Muscle of back (tissue), 11 donors: ENCODE results near the gene LDAH. TPM values are rescaled to one million over a fixed set of nuclear protein-coding genes. Genes with fewer than 3 reads are reported as not detected.
A peak's percentile ranks its signal among the peaks of the same experiment; 100 is the strongest.
"Not testable (repeated sequence)": the region's sequence is repeated elsewhere in the genome, so short reads cannot be mapped to it uniquely, and the experiment has no call there.

Experiments used
- DNase-seq, 3 donors: peaks; one replicate each; pipeline versions ENCODE4 v3.0.0 to v3.0.0-alpha.2; 2013
- polyA plus RNA-seq, 10 donors: library from polyadenylated mRNA; unstranded; fragments of 120-200 nt; gene quantifications; one replicate each; pipeline ENCODE4 v1.2.1, GENCODE V29; 2013; ENCODE audit not compliant: insufficient read length in 10 of 10

Gene LDAH
- polyA plus RNA-seq, 10 donors, result 7.9 to 13.2 (median 10.8) TPM

DNA sequence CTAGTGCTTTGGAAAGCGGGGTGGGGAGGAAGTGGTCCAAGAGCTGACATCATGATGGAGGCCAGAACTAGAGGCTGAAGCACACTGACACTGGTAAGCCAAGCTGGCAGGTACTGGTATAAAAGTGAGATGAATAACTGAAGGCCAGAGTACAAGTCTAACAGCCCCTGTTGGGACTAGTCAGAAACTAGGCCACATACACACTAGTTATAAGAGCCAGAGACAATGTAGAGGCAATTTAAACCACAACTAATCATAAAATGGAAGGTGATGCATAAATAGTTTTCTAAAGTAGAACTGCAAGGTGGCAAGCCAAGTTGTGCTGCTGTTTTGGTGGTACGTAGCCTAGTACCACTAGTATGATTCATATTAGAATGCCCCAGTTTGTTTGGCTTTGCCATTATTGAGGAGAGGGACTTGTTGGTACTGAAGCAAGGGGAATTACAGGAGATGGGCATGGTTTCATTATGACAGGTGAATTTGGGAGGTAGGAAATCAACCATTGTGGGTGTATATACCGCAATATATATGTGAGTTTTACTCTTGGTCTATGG lies 98.3 kb downstream of the LDAH start:
- no peak for DNase-seq

DNA sequence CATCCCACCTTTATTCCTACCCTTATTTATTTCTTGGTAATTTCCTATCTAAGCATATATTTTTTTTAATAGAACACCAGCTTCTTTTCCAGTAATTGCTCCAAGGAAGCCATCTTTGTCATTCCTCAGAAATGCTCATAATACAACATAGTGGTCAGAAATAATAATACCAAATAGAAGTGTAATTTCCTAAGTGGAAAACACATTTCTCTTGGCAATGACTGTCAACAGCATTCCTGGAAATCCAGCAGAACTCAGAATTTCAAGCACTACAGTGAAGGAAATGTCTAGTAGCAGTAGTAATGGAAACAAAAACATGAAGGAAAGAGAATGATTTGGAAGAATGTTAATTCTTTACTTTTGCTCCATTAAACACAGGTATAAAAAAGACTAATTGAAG lies 99.4 kb downstream of the LDAH start:
- DNase-seq, result peak in 1 of 3 donors; percentile 12

DNA sequence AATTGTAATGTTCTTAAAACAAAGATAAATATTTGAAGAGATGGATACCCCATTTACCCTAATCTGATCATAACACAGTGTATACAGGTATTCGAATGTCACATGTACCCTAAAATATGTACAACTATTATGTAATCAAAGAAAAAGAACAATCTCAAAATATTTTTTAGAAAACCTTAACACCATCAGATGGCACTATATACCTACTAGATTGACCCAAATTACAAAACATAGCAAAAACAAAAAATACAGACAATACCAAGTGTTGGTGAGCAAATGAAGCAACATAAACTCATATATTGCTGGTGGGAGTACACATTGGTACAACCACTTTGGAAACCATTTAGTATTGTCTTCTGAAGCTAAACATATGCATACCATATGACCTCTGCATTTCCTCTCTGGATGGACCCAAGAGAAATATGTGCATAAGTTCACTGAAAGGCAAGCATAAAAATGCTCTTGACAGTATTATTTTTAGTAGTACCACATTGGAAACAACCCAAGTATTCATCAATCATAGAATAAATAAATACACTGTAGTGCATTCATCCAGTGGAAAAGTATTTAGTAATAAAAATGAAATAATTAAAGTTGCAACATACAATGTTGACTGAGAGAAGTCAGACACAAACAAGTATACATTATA lies 100.2 kb downstream of the LDAH start:
- no peak for DNase-seq

DNA sequence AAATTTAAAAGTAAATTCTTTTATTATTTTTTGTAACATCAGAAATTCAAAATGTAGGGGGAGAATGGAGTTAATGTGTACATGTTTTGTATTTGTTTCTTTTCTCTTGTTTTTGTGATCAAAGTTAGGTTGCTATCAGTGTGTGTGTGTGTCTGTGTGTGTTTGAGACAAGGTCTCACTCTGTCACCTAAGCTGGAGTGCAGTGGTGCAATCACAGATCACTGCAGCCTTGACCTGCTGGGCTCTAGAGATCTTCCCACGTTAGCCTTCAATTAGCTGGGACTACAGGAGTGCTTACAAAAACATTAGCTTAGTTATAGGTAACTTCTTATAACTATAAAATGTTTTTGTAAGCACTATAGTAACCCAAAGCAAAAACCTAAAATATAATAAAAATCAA lies 105.3 kb downstream of the LDAH start:
- DNase-seq, result no peak

DNA sequence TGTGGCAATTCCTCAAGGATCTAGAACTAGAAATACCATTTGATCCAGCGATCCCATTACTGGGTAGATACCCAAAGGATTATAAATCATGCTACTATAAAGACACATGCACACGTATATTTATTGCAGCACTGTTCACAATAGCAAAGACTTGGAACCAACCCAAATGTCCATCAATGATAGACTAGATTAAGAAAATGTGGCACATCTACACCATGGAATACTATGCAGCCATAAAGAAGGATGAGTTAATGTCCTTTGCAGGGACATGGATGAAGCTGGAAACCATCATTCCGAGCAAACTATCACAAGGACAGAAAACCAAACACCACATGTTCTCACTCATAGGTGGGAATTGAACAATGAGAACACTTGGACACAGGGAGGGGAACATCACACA lies 106.7 kb downstream of the LDAH start:
- DNase-seq, result not testable (repeated sequence)

DNA sequence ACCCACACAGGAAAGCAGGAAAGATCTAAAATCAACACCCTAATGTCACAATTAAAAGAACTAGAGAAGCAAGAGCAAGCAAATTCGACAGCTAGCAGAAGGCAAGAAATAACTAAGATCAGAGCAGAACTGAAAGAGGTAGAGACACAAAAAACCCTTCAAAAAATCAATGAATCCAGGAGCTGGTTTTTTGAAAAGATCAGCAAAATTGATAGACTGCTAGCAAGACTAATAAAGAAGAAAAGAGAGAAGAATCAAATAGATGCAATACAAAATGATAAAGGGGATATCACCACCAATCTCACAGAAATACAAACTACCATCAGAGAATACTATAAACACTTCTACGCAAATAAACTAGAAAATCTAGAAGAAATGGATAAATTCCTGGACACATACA lies 108.5 kb downstream of the LDAH start:
- not testable (repeated sequence) for DNase-seq

DNA sequence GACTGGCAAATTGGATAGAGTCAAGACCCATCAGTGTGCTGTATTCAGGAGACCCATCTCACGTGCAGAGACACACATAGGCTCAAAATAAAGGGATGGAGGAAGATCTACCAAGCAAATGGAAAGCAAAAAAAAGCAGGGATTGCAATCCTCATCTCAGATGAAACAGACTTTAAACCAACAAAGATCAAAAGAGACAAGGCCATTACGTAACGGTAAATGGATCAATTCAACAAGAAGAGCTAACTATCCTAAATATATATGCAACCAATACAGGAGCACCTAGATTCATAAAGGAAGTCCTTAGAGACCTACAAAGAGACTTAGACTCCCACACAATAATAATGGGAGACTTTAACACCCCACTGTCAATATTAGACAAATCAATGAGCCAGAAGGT lies 109.3 kb downstream of the LDAH start:
- DNase-seq, result not testable (repeated sequence)

DNA sequence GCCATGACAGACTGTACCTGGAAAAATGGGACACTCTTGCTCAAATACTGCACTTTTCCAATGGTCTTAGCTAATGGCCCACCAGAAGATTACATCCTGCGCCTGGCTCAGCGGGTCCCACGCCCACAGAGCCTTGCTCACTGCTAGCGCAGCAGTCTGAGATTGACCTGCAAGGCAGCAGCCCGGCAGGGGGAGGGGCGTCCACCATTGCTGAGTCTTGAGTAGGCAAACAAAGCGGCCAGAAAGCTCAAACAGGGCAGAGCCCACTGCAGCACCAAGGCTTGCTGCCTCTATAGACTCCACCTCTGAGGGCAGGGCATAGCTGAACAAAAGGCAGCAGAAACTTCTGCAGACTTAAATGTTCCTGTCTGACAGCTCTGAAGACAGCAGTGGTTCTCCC lies 111.3 kb downstream of the LDAH start:
- DNase-seq, result not testable (repeated sequence)

DNA sequence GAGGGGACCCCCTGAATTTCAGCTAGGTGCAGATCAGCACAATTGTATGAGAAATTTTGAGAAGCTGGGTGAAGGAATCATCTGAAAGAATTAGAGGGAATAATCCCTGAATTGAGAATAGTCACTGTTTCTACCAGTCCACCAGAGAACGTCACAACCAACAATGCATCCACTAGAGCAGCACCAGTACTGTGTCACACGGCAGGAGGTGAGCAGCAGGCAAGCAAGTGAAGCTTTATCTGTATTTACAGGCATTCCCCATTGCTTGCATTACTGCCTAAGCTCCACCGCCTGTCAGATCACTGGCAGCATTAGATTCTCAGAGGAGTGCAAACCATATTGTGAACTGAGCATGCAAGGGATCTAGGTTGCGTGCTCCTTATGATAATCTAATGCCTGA lies 115.3 kb downstream of the LDAH start:
- no peak for DNase-seq

DNA sequence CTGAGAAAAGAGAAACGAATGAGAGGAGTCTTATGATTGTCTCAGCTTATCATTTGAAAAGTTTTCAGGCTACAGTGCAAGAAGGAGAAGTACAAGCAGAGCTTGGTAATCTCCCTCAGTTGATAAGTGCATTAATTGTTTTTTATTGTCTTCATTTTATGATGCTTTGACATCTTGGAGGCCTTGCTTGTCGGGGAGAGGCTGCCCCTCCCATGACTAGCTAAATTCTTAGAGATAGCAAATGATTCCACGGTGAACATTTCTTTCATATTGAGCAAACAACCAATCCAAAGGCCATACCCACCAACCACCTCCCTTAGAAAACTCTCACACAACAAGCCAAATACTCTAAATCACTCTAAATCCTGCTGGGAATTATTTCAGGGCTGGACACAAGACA lies 116.1 kb downstream of the LDAH start:
- no peak for DNase-seq

DNA sequence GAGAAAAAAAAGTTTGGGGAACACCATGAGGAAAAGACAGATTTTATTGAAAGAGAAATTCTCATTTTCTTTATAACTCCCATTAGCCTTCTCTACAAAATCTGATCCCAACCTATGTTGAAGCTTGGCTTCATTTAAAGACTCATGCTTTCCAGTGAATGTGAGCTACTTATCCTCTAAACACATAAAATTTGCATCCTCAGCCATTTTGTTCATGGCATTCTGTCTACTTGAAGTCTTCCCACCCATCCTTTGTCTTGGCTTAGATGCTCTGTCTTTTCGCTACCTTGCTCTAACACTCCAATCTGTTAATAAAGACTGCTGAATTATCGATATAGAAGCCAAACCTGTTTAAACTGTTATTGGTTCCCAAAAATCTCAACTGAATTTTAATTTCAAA lies 116.7 kb downstream of the LDAH start:
- no peak for DNase-seq

DNA sequence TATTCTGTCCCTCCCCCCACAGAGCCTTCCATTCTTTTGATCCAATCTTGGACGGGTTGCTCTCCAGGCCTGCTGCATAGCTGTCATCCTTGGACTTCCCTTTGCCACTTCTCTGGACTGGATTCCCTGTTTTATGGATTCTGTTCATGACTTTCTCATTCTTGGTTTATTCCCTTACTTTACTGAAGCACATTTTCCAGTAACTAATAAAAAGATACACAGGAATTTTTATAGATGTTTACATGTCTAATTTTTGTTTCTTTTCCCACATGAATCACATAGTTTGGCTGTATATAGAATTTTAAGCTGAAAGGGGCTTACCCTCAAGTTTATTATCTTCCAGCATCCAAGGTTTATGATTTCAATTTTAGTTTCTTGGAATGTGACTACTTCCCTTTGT lies 118.0 kb downstream of the LDAH start:
- DNase-seq, result no peak

DNA sequence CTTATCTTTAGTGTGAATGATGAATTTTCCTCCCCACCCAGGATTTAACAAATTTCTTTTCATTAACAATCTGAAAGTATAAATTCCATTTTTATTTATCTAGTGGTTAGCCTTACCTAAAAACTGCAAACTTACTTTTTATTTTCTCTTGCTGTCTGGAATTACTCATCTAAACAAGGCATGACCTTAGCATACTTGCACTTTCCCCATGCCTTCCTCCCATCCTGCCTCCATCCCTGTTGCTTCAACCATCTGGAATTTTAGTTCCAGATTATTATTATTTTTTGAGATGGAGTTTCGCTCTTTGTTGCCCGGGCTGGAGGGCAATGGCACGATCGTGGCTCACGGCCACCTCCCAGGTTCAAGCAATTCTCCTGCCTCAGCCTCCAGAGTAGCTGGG lies 120.3 kb downstream of the LDAH start:
- no peak for DNase-seq

DNA sequence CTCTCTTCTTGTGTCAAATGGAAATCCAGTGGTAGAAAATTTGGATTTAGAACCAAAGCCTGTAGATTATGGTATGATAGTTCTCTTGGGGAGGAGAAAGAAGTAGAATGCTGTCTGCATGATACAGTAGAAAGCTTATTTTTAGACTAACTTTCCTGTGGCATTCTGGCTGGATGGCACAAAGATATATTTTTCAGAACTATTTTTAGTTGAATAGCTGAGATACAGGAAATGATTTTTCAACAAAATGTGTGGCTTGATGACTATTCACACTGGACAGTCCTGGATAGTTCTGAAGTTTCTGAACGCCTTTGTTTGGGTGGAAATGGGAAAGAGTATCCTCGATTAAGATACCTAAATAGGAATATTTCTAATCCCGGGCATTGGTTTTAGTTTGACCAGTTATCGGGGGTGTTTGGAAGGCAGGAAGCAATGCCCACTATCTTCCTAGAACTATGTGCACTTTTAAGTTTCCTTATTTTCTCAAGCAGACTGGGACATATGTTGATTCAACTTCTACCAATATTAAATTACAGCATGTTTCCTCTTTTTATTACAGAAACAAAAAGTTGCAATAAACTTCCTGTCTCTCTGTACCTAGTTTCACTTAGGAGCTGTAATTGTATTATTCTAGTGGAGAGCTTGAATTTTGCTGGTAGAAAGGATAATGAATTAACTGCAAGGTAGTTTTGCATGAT lies 123.8 kb downstream of the LDAH start:
- DNase-seq, result no peak

DNA sequence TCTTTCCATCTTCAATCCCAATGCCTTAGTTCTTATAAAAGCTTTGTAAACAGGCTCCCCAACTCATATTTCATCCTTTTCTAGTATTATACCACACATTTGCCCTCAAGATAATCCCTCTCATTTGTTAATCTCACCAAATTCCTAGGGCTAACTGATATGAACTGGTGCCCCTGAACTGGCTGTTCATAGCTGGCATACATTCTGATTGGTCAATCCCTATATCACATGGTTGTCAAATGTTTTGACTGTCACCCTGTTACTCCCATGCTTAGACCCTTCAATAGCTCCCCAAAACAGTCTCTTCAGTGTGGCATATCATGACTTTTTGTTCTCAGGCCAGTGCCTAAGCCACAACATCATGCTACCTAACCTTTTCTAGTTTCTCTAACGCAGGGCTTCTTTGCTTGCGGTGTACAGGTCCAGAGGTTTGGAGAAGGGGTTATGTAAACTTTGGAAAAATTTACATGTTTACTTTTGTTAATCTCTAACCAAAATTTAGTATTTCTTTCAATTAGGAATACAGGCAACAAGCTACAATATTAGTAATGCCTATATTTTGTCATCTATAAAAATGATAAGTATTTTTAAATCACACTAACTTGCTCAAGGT lies 125.5 kb downstream of the LDAH start:
- no peak for DNase-seq

DNA sequence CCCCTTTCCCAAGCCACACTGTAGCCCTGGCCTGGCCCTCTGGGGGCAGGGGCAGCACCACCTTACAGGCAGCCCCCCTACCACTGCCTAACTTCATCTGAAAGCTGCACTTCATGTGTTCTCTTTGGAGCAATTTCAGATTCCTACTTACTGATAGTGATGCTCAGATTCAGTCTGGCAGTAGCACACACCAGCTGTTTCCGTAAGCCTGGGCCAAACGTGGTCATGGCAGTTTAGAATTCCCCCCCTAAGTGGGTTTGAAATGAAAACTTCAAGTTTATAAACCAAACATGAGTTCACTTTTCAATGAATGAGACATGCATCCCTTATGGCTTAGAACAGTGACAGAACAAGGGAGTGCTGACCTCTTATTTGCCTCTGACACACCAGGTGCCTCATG lies 126.5 kb downstream of the LDAH start:
- DNase-seq, result no peak

DNA sequence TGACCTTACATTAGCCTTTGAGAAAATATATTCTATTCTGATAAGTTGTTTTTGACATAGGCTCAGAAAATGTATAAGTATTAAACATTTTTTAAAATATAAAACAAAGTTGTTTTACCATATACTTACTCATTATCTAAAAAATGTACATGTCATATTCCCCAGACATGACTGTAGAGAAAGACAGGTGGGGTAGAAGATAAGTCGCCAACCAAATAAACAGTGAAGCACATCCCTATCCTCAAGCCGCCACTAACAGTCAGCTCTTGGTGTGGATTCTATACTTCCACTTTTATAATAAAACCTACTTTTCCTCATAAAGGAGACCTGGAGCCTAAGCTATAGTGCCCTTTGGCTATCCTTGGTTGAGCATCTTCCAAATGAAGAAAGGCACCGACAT lies 129.6 kb downstream of the LDAH start:
- no peak for DNase-seq

DNA sequence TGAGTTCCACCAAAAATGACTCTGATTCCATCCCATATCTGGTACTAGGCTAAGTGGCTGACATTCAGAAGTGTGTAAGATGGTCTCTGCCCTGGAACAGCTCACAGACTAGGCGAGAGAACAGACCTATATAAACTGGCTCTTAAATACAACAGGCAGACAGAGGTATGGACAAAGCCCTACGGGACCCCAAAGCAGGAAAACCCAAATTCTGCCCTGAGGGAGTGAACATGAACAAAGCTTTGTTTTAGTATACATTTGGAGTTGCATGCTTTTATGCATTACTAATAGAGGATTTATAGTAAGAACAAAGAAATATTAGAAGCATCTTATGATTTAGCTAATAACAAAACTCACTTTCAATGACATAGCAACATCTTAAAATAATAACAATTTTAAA lies 130.8 kb downstream of the LDAH start:
- DNase-seq, result no peak

DNA sequence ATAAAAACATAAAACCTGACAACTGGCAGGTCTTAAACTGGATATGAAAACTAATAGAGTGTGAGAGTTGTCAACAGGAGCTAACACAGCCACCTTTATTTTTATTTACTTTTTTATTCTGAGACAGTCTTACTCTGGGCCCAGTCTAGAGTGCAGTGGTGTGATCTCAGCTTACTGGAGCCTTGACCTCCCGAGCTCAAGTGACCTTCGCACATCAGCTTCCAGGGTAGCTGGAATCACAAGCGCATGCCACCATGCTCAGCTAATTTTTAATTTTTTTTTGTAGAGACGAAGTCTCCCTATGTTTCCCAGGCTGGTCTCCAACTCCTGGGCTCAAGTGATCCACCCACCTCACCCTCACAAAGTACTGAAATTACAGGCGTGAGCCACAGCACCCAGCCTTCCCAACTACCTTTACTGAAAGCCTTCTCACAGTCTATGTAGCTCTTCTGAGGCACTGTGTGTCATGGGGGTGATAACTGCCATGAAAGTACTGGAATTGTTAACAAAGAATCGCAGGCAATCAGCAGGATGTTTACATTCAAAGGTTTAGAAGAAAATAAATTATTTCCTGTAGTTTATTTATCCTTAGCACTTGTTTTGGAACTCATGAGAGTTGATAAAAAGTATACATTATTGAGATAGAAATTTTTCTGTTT lies 131.7 kb downstream of the LDAH start:
- DNase-seq, result no peak

DNA sequence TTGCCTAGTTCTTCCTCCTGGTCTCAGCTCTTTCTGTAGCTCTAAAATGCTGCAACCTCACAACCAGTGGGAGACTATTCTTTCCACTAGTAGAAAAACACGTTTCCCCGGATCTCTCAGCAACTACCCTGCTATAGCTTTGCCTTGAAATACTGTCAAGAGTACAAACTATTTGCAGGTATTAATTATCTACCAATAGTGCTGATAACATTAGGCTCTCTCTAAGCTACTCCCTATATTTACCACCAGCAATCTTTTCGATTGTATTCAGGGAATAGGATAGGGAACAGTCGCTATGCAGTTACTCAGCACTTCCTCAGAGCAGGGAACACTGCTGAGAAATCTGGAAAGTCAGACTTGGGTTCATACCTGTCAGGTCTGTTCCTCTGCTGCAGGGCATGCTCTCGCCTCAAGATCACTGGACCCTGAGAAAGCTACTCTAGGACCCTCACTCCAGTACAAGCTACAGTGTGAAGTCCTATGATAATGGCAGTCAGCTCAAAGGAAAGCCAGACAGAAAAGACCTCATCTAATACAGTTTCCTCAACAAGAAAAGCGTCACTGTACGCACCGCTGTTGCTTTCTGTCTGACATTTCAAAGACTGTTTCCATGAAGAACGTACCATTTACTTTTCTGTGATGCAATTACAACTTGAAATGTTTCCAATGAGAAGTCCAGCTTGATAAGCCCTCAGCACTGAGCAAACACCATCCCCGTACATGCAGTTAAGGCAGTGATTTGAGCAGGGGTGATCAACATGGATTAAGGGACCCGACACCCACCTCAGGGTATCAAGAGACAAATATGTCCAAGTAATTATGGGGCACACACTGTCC lies 133.3 kb downstream of the LDAH start:
- no peak for DNase-seq

DNA sequence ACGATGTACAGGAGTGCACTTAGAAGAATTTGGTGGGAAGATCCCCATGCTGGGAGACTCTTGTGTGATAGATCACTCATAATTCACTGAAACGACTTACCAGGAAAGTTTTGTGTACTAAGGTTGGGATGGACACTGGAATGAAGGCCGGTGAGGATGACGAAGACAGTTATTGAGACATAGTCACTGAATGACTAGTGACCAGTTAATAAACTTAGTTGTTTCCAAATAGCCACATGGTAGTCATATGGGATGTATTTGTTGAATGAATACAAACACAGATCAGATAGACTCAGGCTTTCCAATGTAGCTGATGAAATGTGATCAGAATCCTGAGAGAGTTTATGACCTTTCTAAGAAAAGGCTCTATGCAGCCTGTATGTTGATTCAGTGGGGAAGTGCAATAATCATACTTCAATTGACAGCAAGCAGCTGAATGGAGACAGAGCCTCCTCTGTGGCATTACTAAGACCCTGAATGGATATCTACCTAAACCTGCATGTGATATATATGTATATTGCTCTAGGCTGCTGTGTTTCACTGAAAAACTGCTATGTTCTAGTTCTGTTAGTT lies 135.6 kb downstream of the LDAH start:
- no peak for DNase-seq
